CD4-positive, alpha-beta T cell treated with Interleukin-4 for 1 hour (primary cell): ENCODE measurements around the gene ITGA4.
"Not testable (repeated sequence)": the region's sequence is repeated elsewhere in the genome, so short reads cannot be mapped to it uniquely, and the experiment has no call there.

Experiments
- DNase-seq, 2 donors: peaks; one replicate each; pipeline ENCODE4 v3.0.0-alpha.2; 2020 to 2022

ITGA4 gene

GRCh38 chr2:181457121-181457740 is at the start of gene ITGA4:
Gene ITGA4, plus strand, starts transcription at chr2:181457386. Its CDS starts 269 bp downstream, at chr2:181457655.
- peak; percentile 87 to 90 for DNase-seq

DNA sequence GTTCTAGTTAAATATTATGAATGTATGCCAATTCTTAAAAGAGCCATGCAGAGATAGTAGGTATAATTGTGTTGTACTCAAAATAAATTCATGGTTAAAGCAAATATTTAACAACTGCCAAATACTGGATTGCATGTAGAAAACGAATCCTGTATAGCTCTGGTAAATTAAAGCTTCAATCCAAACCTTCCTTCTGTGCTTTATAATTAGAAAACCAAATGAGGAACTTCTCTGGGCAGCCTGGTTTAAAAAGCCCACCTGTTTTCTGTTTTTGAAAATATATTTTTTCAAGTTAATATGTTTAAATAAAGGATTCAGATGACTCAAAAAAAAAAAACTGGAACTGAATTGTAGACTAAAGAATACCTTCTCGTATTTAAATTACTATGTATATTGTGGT is 48.3 kb upstream of the ITGA4 start:
- no peak for DNase-seq

DNA sequence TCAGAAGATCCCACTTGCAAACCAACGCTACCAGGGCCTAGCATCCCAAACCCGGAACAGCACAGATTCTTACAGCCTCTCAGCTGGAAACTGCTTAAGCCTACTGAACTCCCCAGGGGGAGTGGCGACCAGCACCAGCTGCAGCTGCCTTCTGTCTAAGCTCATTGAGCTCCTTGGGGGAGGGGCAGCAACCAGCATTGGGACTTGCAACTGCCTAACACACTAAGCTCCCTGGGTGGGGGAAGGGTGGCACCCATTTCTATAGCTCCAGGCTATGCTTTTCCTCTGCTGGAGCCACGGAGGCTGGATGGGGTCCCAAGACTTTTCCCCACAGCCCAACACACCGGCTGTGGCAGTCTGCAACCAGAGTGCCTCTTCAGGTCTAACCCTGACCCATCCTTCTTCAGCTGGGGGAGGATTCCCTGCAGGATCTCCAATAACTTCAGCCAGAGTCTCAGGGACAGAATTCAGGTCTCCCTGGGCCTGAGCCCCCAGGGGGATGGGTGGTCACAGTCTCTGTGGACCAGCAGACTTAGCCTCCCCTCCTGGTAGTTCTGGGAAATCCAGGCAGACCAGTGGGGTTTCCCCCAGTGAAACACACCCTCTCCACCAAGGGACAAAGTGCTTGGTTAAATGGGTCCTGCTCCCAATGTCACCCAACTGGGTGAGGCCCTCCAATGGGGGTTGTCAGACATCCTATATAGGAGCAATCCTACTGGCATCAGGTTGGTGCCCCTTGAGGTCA is 45.9 kb upstream of the ITGA4 start:
- peak in 1 of 2 donors; percentile 83 for DNase-seq

- DNase-seq = peak in 1 of 2 donors; percentile 32
Measured at GRCh38 chr2:181419129-181419855, 37.9 kb upstream of the ITGA4 start.

GRCh38 chr2:181420259-181421130 is 36.7 kb upstream of the ITGA4 start:
- peak in 1 of 2 donors; percentile 14 for DNase-seq

DNA sequence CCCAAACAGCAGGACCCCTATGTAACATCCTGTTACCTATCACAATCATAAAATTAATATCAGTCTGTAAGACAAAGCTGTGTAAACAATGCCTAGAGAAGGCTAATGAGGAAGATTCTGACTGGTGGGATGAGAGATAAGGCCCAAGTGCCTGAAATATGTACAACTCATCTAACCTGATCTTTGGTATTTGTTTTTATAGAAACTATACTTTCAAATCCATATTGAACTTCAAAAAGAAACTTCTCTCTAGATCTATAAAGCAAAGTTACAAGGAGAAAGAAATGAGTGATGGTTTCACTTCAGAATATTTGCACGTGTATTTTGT is 36.1 kb upstream of the ITGA4 start:
- no peak for DNase-seq

GRCh38 chr2:181421464-181421863 is 35.7 kb upstream of the ITGA4 start:
- no peak for DNase-seq

- no peak for DNase-seq
Measured at GRCh38 chr2:181426672-181427071, 30.5 kb upstream of the ITGA4 start.

- DNase-seq = peak; percentile 33 to 69
Measured at GRCh38 chr2:181430406-181431118, 26.6 kb upstream of the ITGA4 start.

DNA sequence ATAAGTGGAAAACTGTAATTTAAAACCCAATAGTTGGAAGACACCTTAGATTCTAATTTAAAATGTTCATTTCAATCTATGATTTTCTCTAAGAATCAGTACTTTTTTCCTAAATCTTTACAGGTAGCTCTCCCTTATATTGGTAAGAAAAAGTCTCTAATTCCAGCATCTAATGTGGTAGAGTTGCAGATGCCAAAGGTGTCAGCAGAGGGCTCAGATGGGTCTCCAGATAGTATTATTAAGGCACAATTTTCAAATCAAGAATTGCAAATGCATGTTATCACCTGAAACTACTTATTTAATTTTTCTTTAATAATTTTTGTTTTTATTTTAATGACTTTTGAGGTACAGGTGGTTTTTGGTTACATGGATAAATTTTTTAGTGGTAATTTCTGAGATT is 25.5 kb upstream of the ITGA4 start:
- no peak for DNase-seq

GRCh38 chr2:181438261-181438660 is 18.9 kb upstream of the ITGA4 start:
- peak; percentile 51 to 59 for DNase-seq

DNA sequence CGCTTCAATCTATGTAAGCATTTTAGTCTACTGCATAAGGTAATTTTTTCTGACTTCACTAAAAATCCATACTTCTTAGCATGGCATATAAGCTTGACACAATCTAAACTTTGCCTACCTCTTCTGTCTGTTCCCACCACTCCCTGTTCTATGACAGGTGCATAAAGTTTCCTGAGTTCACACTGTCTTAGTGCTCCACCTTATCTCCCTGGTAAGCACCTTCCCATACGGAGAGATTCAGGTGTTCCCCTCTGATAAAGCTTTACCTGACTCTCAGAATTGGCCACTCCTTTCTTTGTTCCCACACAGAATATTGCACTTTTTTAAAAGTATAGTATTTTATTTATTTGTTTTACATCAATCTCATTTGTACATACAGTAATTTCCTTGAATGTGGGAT is 16.8 kb upstream of the ITGA4 start:
- no peak for DNase-seq

DNA sequence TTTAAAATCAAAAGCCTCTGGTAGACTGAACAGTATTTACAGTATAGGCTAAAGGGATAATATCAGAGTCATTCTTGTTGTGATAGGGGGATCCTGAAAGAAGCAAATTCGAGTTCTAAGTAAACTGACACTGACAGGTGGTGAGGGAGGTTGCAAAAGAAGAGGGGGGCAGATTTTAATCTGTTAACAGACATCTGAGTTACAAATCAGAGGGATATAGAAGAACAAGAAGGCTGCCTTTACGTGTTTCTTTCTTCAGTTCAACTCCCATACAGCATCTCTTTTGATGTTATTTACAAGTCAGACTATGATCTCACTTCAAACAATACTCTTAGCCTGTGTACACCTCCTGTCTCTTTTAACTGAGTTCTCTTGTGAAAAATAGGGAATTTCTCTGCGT is 16.3 kb upstream of the ITGA4 start:
- DNase-seq = no peak

- no peak for DNase-seq
Measured at GRCh38 chr2:181441670-181442069, 15.5 kb upstream of the ITGA4 start.

DNA sequence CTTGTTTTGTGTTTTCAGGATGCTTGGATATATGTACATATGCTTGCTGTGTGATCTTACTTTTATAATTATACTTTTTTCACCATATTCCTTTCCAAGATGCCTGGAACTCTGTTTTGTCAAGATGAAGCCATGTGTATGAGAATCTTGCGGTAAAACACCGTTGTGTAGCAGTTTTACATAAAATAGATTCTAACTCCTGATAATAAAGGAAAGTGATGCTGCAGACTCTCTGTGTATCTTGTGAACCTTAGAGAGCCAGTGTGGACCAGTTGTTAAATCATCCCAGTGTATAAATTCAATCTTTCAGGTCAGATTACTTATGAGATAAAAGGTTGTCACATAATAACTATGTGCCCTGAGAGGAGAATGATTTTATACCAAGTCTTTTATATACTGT is 12.5 kb upstream of the ITGA4 start:
- no peak for DNase-seq

- no peak for DNase-seq
Measured at GRCh38 chr2:181446985-181447384, 10.2 kb upstream of the ITGA4 start.

GRCh38 chr2:181449278-181449677 is 7.9 kb upstream of the ITGA4 start:
- DNase-seq = not testable (repeated sequence)

- DNase-seq = no peak
Measured at GRCh38 chr2:181454686-181455450, 2.3 kb upstream of the ITGA4 start.

GRCh38 chr2:181456660-181457120 is 496 bp upstream of the ITGA4 start:
- peak; percentile 86 to 91 for DNase-seq

DNA sequence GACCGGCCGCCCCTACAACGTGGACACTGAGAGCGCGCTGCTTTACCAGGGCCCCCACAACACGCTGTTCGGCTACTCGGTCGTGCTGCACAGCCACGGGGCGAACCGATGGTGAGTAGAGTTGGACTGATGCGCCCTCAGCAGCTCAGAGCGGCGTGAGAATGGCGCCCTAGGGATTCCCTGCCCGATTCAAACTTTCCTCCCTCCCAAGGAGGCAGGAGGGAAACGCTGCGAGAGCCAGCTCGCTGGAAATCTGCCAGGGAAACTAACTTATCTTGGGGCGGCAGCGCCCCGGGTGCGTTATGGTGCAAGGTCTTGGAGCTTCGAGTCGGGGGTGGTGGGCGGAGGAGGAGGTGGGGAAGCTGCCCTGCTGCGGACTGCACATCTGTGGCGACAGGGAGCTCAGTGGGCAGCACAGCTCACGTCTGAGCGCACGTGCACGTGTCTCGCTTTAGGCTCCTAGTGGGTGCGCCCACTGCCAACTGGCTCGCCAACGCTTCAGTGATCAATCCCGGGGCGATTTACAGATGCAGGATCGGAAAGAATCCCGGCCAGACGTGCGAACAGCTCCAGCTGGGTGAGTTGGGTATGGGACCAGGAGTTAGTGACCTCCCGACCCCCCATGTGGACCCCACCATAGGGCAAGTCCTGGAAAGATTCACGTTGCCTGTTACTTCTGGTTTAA is 697 bp downstream of the ITGA4 start:
- peak; percentile 58 to 71 for DNase-seq

GRCh38 chr2:181458871-181459270 is 1.7 kb downstream of the ITGA4 start:
- DNase-seq = peak in 1 of 2 donors; percentile 27
